T-cell (primary cell): ENCODE data around the gene TMEM109. TPM values are rescaled to one million over a fixed set of nuclear protein-coding genes. Genes with fewer than 3 reads are reported as not detected.
A peak's percentile ranks its signal among the peaks of the same experiment; 100 is the strongest.

Experiments
- ATAC-seq, 4 experiments: fragments of 200-7000 bp in 3 of 4; fragments of 150-1000 bp in 1 of 4; cut with Tn5 transposase; replicated peaks in 1 of 4; 1 replicate in 3 of 4; 2 replicates in 1 of 4; pipeline ENCODE4 v1.10.0; 2021; ENCODE audit warnings: moderate library complexity in 3 of 4, mild to moderate bottlenecking in 2 of 4, moderate number of reproducible peaks in 1 of 4
- CTCF ChIA-PET, 2 donors: fragments of 300-600 bp; sonication (Branson Sonifier 250); formaldehyde crosslinking; loops; one replicate each; lab custom pipeline; 2022; ENCODE audit warnings: antibody characterized with exemption in 2 of 2; lab: Charles Lee
- POLR2A ChIA-PET, 2 donors: fragments of 300-600 bp; sonication (Branson Sonifier 250); formaldehyde crosslinking; loops; one replicate each; lab custom pipeline; 2022; ENCODE audit warnings: antibody characterized with exemption in 2 of 2; lab: Charles Lee
- DNase-seq, 35 experiments: peaks; one replicate each; pipeline versions ENCODE4 v3.0.0 to v3.0.0-alpha.2; 2013 to 2023
- H3K27ac ChIP-seq: one replicate; pipeline ENCODE4 v1.5.1; 2013; ENCODE audit warnings: low read length
- H3K27me3 ChIP-seq, 2 experiments: replicated peaks in 1 of 2; 1 replicate in 1 of 2; 2 replicates in 1 of 2; pipeline versions ENCODE4 v1.6.1 to v1.7.0; 2013; ENCODE audit warnings: low read length in 1 of 2, mixed read lengths in 1 of 2; ENCODE audit not compliant: control insufficient read depth in 2 of 2, insufficient read depth in 2 of 2; ENCODE audit errors: extremely low read depth in 1 of 2
- H3K36me3 ChIP-seq, 2 donors: 1 replicate in 1 of 2; 2 replicates in 1 of 2; pipeline versions ENCODE4 v1.6.1 to v1.7.0; 2013; ENCODE audit warnings: low read length in 1 of 2; ENCODE audit not compliant: control insufficient read depth in 2 of 2, insufficient read depth in 1 of 2; ENCODE audit errors: extremely low read depth in 1 of 2
- H3K4me1 ChIP-seq, 2 experiments: 1 replicate in 1 of 2; 2 replicates in 1 of 2; pipeline versions ENCODE4 v1.6.1 to v1.7.0; 2013; ENCODE audit warnings: low read length in 2 of 2, mixed read lengths in 1 of 2; ENCODE audit not compliant: insufficient read depth in 2 of 2, control insufficient read depth in 1 of 2; ENCODE audit errors: extremely low read depth in 1 of 2
- H3K4me3 ChIP-seq, 2 donors: 1 replicate in 1 of 2; 2 replicates in 1 of 2; pipeline versions ENCODE4 v1.5.1 to v1.7.0; 2013; ENCODE audit warnings: mild to moderate bottlenecking in 2 of 2, low read length in 1 of 2, moderate library complexity in 1 of 2; ENCODE audit not compliant: control insufficient read depth in 1 of 2; ENCODE audit errors: extremely low read depth in 1 of 2
- H3K9me3 ChIP-seq: 2 replicates; pipeline ENCODE4 v1.7.0; 2013
- H3K27ac Mint-ChIP-seq, 2 donors: one replicate each; pipeline ENCODE4 v1.8.0; 2020 to 2021; ENCODE audit warnings: mild to moderate bottlenecking in 2 of 2, mixed read lengths in 2 of 2
- H3K27me3 Mint-ChIP-seq, 2 donors: one replicate each; pipeline ENCODE4 v1.8.0; 2021 to 2022; ENCODE audit warnings: mixed read lengths in 2 of 2
- H3K36me3 Mint-ChIP-seq: one replicate; pipeline ENCODE4 v1.8.0; 2021; ENCODE audit warnings: mixed read lengths
- H3K4me1 Mint-ChIP-seq, 3 donors: one replicate each; pipeline ENCODE4 v1.8.0; 2020 to 2022; ENCODE audit warnings: mixed read lengths in 3 of 3, mild to moderate bottlenecking in 1 of 3
- H3K4me3 Mint-ChIP-seq, 3 donors: one replicate each; pipeline ENCODE4 v1.8.0; 2020 to 2022; ENCODE audit warnings: mild to moderate bottlenecking in 3 of 3, mixed read lengths in 3 of 3, moderate library complexity in 3 of 3
- H3K9me3 Mint-ChIP-seq, 3 donors: one replicate each; pipeline ENCODE4 v1.8.0; 2020 to 2022; ENCODE audit warnings: mixed read lengths in 3 of 3
- WGBS: methylation state at CpG from one replicate; pipeline ENCODE4 v1.1.5; 2013; ENCODE audit warnings: missing lambda C conversion rate; ENCODE audit not compliant: insufficient coverage; 5-methylcytosine and 5-hydroxymethylcytosine counted together
- total RNA-seq, 35 experiments: library from RNA in 6 of 35; stranded (reverse) in 6 of 35; fragments of 120-200 nt in 1 of 35; gene quantifications; one replicate each; pipeline versions ENCODE4 v1.2.1 to v1.2.4 and lab custom pipeline; 2013 to 2026

Gene TMEM109
- total RNA-seq, 5 donors from 2014 or later (not counting 1 experiment from before 2014, with no cell fraction given), result 55.6 to 82.1 (median 71.8) TPM

- no peaks in the 10 kb centered on the region for H3K36me3 ChIP-seq
- no peak overlapping the region for H3K27ac ChIP-seq
- CTCF ChIA-PET, result no interaction called here
- H3K27me3 ChIP-seq, result peaks cover 0 to 23% of the 10 kb centered on the region in 2 experiments
- no peak overlapping the region for H3K4me3 ChIP-seq
- H3K9me3 ChIP-seq, result no peaks in the 10 kb centered on the region
- H3K4me1 ChIP-seq, result peaks cover 5 to 18% of the 10 kb centered on the region in 2 experiments
- Mint-ChIP-seq H3K36me3 (no peaks in the 10 kb centered on the region), H3K9me3 (no peaks in the 10 kb centered on the region), H3K4me1 (peaks cover 15 to 23% (median 18%) of the 10 kb centered on the region in 3 donors), H3K27me3 (peaks cover 0 to 17% of the 10 kb centered on the region in 2 donors), H3K4me3 (no peak overlapping the region), H3K27ac (no peak overlapping the region)
- 67% methylated on average over 2 of the region's 5 CpGs for WGBS
- POLR2A ChIA-PET, result no interaction called here
- peak in 1 of 4 experiments; percentile 25 for ATAC-seq
- DNase-seq, result no peak
Observed at GRCh38 chr11:60955571-60955970, 41.6 kb downstream of the TMEM109 start.

GRCh38 chr11:60957188-60957587 lies 43.2 kb downstream of the TMEM109 start:
- peaks cover 0 to 12% of the 10 kb centered on the region in 2 donors for H3K27me3 Mint-ChIP-seq
- POLR2A ChIA-PET, result no interaction called here
- peaks cover 10 to 15% (median 12%) of the 10 kb centered on the region in 3 donors for H3K4me1 Mint-ChIP-seq

GRCh38 chr11:60959431-60959830 lies 45.5 kb downstream of the TMEM109 start:
- ChIA-PET CTCF (interaction anchor here in 1 of 2 donors (0.6 kb wide), 1 partner anchor 92 kb away, joined by 3 read pairs; no protein-coding TSS in a partner anchor), POLR2A (interaction anchor here in 1 of 2 donors (0.6 kb wide), 1 partner anchor 183 kb away, joined by 6 read pairs; no protein-coding TSS in a partner anchor)
- H3K27ac Mint-ChIP-seq, result no peak overlapping the region
- H3K4me1 Mint-ChIP-seq, result no peaks in the 10 kb centered on the region
- peaks cover 0 to 8% of the 10 kb centered on the region in 2 experiments for H3K27me3 ChIP-seq
- H3K9me3 ChIP-seq, result no peaks in the 10 kb centered on the region
- no peaks in the 10 kb centered on the region for H3K4me1 ChIP-seq
- no peaks in the 10 kb centered on the region for H3K9me3 Mint-ChIP-seq
- DNase-seq (no peak), ATAC-seq (no peak)
- peaks cover 0 to 2% of the 10 kb centered on the region in 2 donors for H3K27me3 Mint-ChIP-seq
- H3K36me3 Mint-ChIP-seq, result no peaks in the 10 kb centered on the region
- WGBS, result 100% methylated on average over 2 of the region's 6 CpGs
- no peaks in the 10 kb centered on the region for H3K36me3 ChIP-seq
- no peak overlapping the region for H3K27ac ChIP-seq
- no peak overlapping the region for H3K4me3 ChIP-seq
- no peak overlapping the region for H3K4me3 Mint-ChIP-seq

More at GRCh38 chr11:60957188-60957587, 43.2 kb downstream of the TMEM109 start:
- peaks cover 0 to 15% of the 10 kb centered on the region in 2 experiments for H3K27me3 ChIP-seq
- no peaks in the 10 kb centered on the region for H3K9me3 ChIP-seq
- Mint-ChIP-seq H3K4me3 (no peak overlapping the region), H3K36me3 (no peaks in the 10 kb centered on the region), H3K9me3 (no peaks in the 10 kb centered on the region), H3K27ac (no peak overlapping the region)
- H3K27ac ChIP-seq, result no peak overlapping the region
- DNase-seq (no peak), ATAC-seq (no peak)
- CTCF ChIA-PET, result no interaction called here
- H3K4me1 ChIP-seq, result peaks cover 5 to 7% of the 10 kb centered on the region in 2 experiments
- 82% methylated on average over 2 of the region's 4 CpGs for WGBS
- H3K36me3 ChIP-seq, result no peaks in the 10 kb centered on the region
- no peak overlapping the region for H3K4me3 ChIP-seq

GRCh38 chr11:60960405-60960804 lies 46.4 kb downstream of the TMEM109 start:
- Mint-ChIP-seq H3K36me3 (no peaks in the 10 kb centered on the region), H3K27me3 (peaks cover 0 to 2% of the 10 kb centered on the region in 2 donors), H3K9me3 (no peaks in the 10 kb centered on the region), H3K27ac (no peak overlapping the region), H3K4me3 (no peak overlapping the region), H3K4me1 (no peaks in the 10 kb centered on the region)
- Histone ChIP-seq H3K27ac (no peak overlapping the region), H3K36me3 (no peaks in the 10 kb centered on the region), H3K27me3 (peaks cover 0 to 8% of the 10 kb centered on the region in 2 experiments), H3K9me3 (no peaks in the 10 kb centered on the region), H3K4me1 (no peaks in the 10 kb centered on the region), H3K4me3 (no peak overlapping the region)
- ATAC-seq (no peak), DNase-seq (no peak)
- CTCF ChIA-PET, result no interaction called here
- 85% methylated on average over 7 of the region's 7 CpGs for WGBS
- POLR2A ChIA-PET, result no interaction called here

GRCh38 chr11:60964801-60965200 lies 50.8 kb downstream of the TMEM109 start:
- DNase-seq (no peak), ATAC-seq (no peak)
- H3K4me3 ChIP-seq, result no peak overlapping the region
- no peak overlapping the region for H3K4me3 Mint-ChIP-seq
- H3K27me3 ChIP-seq, result peaks cover 0 to 4% of the 10 kb centered on the region in 2 experiments
- H3K4me1 ChIP-seq, result no peaks in the 10 kb centered on the region
- H3K9me3 ChIP-seq, result no peaks in the 10 kb centered on the region
- H3K27ac Mint-ChIP-seq, result no peak overlapping the region
- no peak overlapping the region for H3K27ac ChIP-seq
- no peaks in the 10 kb centered on the region for H3K36me3 ChIP-seq
- no peaks in the 10 kb centered on the region for H3K27me3 Mint-ChIP-seq
- CTCF ChIA-PET, result interaction anchor here in 1 of 2 donors (0.6 kb wide), 1 partner anchor 122 kb away, joined by 3 read pairs; no protein-coding TSS in a partner anchor
- no peaks in the 10 kb centered on the region for H3K4me1 Mint-ChIP-seq
- POLR2A ChIA-PET, result no interaction called here
- WGBS, result 88% methylated on average over 6 of the region's 6 CpGs
- no peaks in the 10 kb centered on the region for H3K36me3 Mint-ChIP-seq
- H3K9me3 Mint-ChIP-seq, result no peaks in the 10 kb centered on the region

GRCh38 chr11:60966890-60967289 lies 52.9 kb downstream of the TMEM109 start:
- no peak overlapping the region for H3K27ac Mint-ChIP-seq
- Histone ChIP-seq H3K27ac (no peak overlapping the region), H3K9me3 (no peaks in the 10 kb centered on the region), H3K4me3 (no peak overlapping the region), H3K36me3 (no peaks in the 10 kb centered on the region), H3K4me1 (peaks cover 8 to 14% of the 10 kb centered on the region in 2 experiments), H3K27me3 (peaks cover 0 to 2% of the 10 kb centered on the region in 2 experiments)
- WGBS, result 100% methylated on average over 1 of the region's 4 CpGs
- no peak overlapping the region for H3K4me3 Mint-ChIP-seq
- H3K4me1 Mint-ChIP-seq, result peaks cover 16 to 18% (median 16%) of the 10 kb centered on the region in 3 donors
- CTCF ChIA-PET, result interaction anchor here (0.8 to 1.3 kb wide), 2 partner anchors 12 to 162 kb away, joined by 3 to 4 read pairs; no protein-coding TSS in a partner anchor
- POLR2A ChIA-PET, result interaction anchor here in 1 of 2 donors (0.6 kb wide), 1 partner anchor 32 kb away, joined by 6 read pairs; no protein-coding TSS in a partner anchor
- no peaks in the 10 kb centered on the region for H3K9me3 Mint-ChIP-seq
- no peaks in the 10 kb centered on the region for H3K36me3 Mint-ChIP-seq
- peaks cover 0 to 2% of the 10 kb centered on the region in 2 donors for H3K27me3 Mint-ChIP-seq
- DNase-seq (no peak), ATAC-seq (no peak)
